CD14-positive monocyte (primary cell): Measurements from ENCODE around the gene BEST1. TPM values are rescaled to one million over a fixed set of nuclear protein-coding genes. Genes with fewer than 3 reads are reported as not detected.
A peak's percentile ranks its signal among the peaks of the same experiment; 100 is the strongest.
"Not testable (repeated sequence)": the region's sequence is repeated elsewhere in the genome, so short reads cannot be mapped to it uniquely, and the experiment has no call there.

Source experiments
- DNase-seq, 3 donors: peaks; one replicate each; pipeline ENCODE4 v3.0.0-alpha.2; 2011 to 2022
- H2AFZ ChIP-seq: 2 replicates; pipeline ENCODE4 v1.6.0; 2012; ENCODE audit warnings: mild to moderate bottlenecking, low read depth, low read length, inconsistent platforms; ENCODE audit not compliant: insufficient read depth, poor library complexity, severe bottlenecking
- H3K27ac ChIP-seq, 2 donors: 1 replicate in 1 of 2; 2 replicates in 1 of 2; pipeline ENCODE4 v1.5.1; 2012 to 2013; ENCODE audit warnings: low read length in 2 of 2, control low read depth in 1 of 2, inconsistent platforms in 1 of 2, low read depth in 1 of 2, mild to moderate bottlenecking in 1 of 2
- H3K27me3 ChIP-seq, 2 donors: one replicate each; pipeline versions ENCODE4 v1.6.0 to v1.6.1; 2011 to 2013; ENCODE audit warnings: low read length in 2 of 2; ENCODE audit not compliant: control insufficient read depth in 2 of 2, insufficient read depth in 2 of 2
- H3K36me3 ChIP-seq, 2 donors: replicated peaks in 1 of 2; 1 replicate in 1 of 2; 2 replicates in 1 of 2; pipeline versions ENCODE4 v1.5.1 to v1.6.1; 2012 to 2013; ENCODE audit warnings: low read length in 2 of 2, control low read depth in 1 of 2, inconsistent platforms in 1 of 2, mild to moderate bottlenecking in 1 of 2; ENCODE audit not compliant: insufficient read depth in 2 of 2, control insufficient read depth in 1 of 2
- H3K4me1 ChIP-seq, 2 donors: 1 replicate in 1 of 2; 2 replicates in 1 of 2; pipeline versions ENCODE4 v1.5.1 to v1.6.1; 2012 to 2013; ENCODE audit warnings: low read length in 2 of 2, control low read depth in 1 of 2, inconsistent platforms in 1 of 2, mild to moderate bottlenecking in 1 of 2, moderate library complexity in 1 of 2; ENCODE audit not compliant: insufficient read depth in 2 of 2, control insufficient read depth in 1 of 2
- H3K4me2 ChIP-seq: replicated peaks from 2 replicates; pipeline ENCODE3; 2012; ENCODE audit warnings: low read length, moderate library complexity, mild to moderate bottlenecking; ENCODE audit not compliant: poor library complexity, severe bottlenecking; ENCODE audit errors: extremely low read depth
- H3K4me3 ChIP-seq, 3 experiments: fragments of 200-600 bp in 1 of 3; sonication (generic) in 1 of 3; replicated peaks in 1 of 3; 1 replicate in 2 of 3; 2 replicates in 1 of 3; pipeline ENCODE4 v1.5.1; 2011 to 2013; ENCODE audit warnings: low read length in 3 of 3, mild to moderate bottlenecking in 3 of 3, control low read depth in 2 of 3, low read depth in 2 of 3, inconsistent platforms in 1 of 3, moderate library complexity in 1 of 3
- H3K79me2 ChIP-seq: 2 replicates; pipeline ENCODE4 v1.6.0; 2012; ENCODE audit warnings: mild to moderate bottlenecking, control low read depth, inconsistent platforms, low read length, moderate library complexity; ENCODE audit not compliant: insufficient read depth
- H3K9ac ChIP-seq: 2 replicates; pipeline ENCODE4 v1.6.0; 2017; ENCODE audit warnings: low read length, mild to moderate bottlenecking; ENCODE audit not compliant: insufficient read depth, poor library complexity, severe bottlenecking
- H3K9me3 ChIP-seq, 2 donors: replicated peaks in 1 of 2; 1 replicate in 1 of 2; 2 replicates in 1 of 2; pipeline versions ENCODE4 v1.5.1 to v1.6.1; 2012 to 2013; ENCODE audit warnings: low read length in 2 of 2, control low read depth in 1 of 2; ENCODE audit not compliant: control insufficient read depth in 1 of 2, insufficient read depth in 1 of 2
- H4K20me1 ChIP-seq: 2 replicates; pipeline ENCODE4 v1.6.0; 2012; ENCODE audit warnings: mild to moderate bottlenecking, low read length, control low read depth, moderate library complexity; ENCODE audit not compliant: insufficient read depth
- H3K27ac Mint-ChIP-seq, 7 donors: one replicate each; pipeline ENCODE4 v1.8.0; 2020; ENCODE audit warnings: mild to moderate bottlenecking in 7 of 7, mixed read lengths in 7 of 7, moderate library complexity in 6 of 7, inconsistent platforms in 2 of 7
- H3K27me3 Mint-ChIP-seq, 3 donors: one replicate each; pipeline ENCODE4 v1.8.0; 2021 to 2022; ENCODE audit warnings: low read depth in 3 of 3, mild to moderate bottlenecking in 3 of 3, mixed read lengths in 3 of 3, moderate library complexity in 3 of 3, inconsistent platforms in 1 of 3
- H3K36me3 Mint-ChIP-seq, 2 donors: one replicate each; pipeline ENCODE4 v1.8.0; 2020; ENCODE audit warnings: mixed read lengths in 2 of 2, inconsistent platforms in 1 of 2, mild to moderate bottlenecking in 1 of 2
- H3K4me1 Mint-ChIP-seq: one replicate; pipeline ENCODE4 v1.8.0; 2020; ENCODE audit warnings: mild to moderate bottlenecking, mixed read lengths
- H3K4me3 Mint-ChIP-seq, 2 donors: one replicate each; pipeline ENCODE4 v1.8.0; 2020; ENCODE audit warnings: mild to moderate bottlenecking in 2 of 2, mixed read lengths in 2 of 2, moderate library complexity in 1 of 2
- H3K9me3 Mint-ChIP-seq, 7 donors: one replicate each; pipeline ENCODE4 v1.8.0; 2020 to 2022; ENCODE audit warnings: mixed read lengths in 7 of 7, mild to moderate bottlenecking in 6 of 7, moderate library complexity in 6 of 7, inconsistent platforms in 2 of 7
- CTCF ChIP-seq: fragments of 200-600 bp; IDR thresholded peaks from one replicate; pipeline ENCODE4 v1.8.0; 2022; ENCODE audit warnings: antibody characterized with exemption, mild to moderate bottlenecking
- WGBS: methylation state at CpG from one replicate; pipeline ENCODE4 v1.1.5; 2013; ENCODE audit warnings: missing lambda C conversion rate; ENCODE audit not compliant: insufficient coverage; 5-methylcytosine and 5-hydroxymethylcytosine counted together
- intact Hi-C, 2 donors: fragments of 100-400 bp; cut with micrococcal nuclease; formaldehyde crosslinking; loops; one replicate each; pipeline versions ENCODE4 v1.15.0 to v1.15.1; 2023
- polyA plus RNA-seq, 3 donors: library from polyadenylated mRNA; depleted of rRNA in 1 of 3; unstranded in 2 of 3; stranded (reverse) in 1 of 3; fragments of 300-500 nt in 2 of 3; fragments of >200 nt in 1 of 3; fragmentation: Illumina TruSeq in 2 of 3; gene quantifications; 1 replicate in 2 of 3; 2 replicates in 1 of 3; pipeline ENCODE4 v1.2.3, GENCODE V29; 2012 to 2021

Gene BEST1
- polyA plus RNA-seq, 3 donors = 5.9 to 24.9 (median 7.4) TPM

- peaks cover 20 to 59% of the 10 kb centered on the region in 2 donors for H3K36me3 ChIP-seq
- peaks cover 67% of the 10 kb centered on the region for H4K20me1 ChIP-seq
- peak overlapping the region; percentile 83 for H3K4me2 ChIP-seq
- Mint-ChIP-seq H3K27me3 (peaks cover 0 to 45% (median 0%) of the 10 kb centered on the region in 3 donors), H3K4me1 (peaks cover 52% of the 10 kb centered on the region), H3K4me3 (peak overlapping the region; percentile 92 to 97), H3K36me3 (peaks cover 67 to 81% of the 10 kb centered on the region in 2 donors), H3K27ac (peak overlapping the region; percentile 97 to 99 (median 99)), H3K9me3 (peaks cover 0 to 18% (median 9%) of the 10 kb centered on the region in 7 donors)
- peak overlapping the region; percentile 67 to 100 (median 100) for H3K4me3 ChIP-seq
- peak; percentile 92 to 93 (median 92) for DNase-seq
- no peak for TF ChIP-seq CTCF
- peak overlapping the region; percentile 100 for H3K9ac ChIP-seq
- intact Hi-C loops = loop anchor here in 1 of 2 donors (1.0 to 5.0 kb wide), 3 partner anchors 8 to 119 kb away; no protein-coding TSS in a partner anchor
- no CpG with 5 or more reads among the region's 10 CpGs for WGBS
- no peaks in the 10 kb centered on the region for H3K9me3 ChIP-seq
- peaks cover 49 to 64% of the 10 kb centered on the region in 2 donors for H3K4me1 ChIP-seq
- H2AFZ ChIP-seq = no peak overlapping the region
- peaks cover 48% of the 10 kb centered on the region for H3K79me2 ChIP-seq
- peak overlapping the region; percentile 95 to 97 for H3K27ac ChIP-seq
- no peaks in the 10 kb centered on the region for H3K27me3 ChIP-seq
Measured at GRCh38 chr11:61963282-61964057, 13.3 kb downstream of the BEST1 start.

- Histone ChIP-seq H3K36me3 (peaks cover 19 to 52% of the 10 kb centered on the region in 2 donors), H3K4me1 (peaks cover 54 to 66% of the 10 kb centered on the region in 2 donors), H3K9me3 (no peaks in the 10 kb centered on the region), H4K20me1 (peaks cover 67% of the 10 kb centered on the region), H3K27ac (peak overlapping the region; percentile 95 to 97), H3K27me3 (no peaks in the 10 kb centered on the region), H3K4me3 (peak overlapping the region; percentile 67 to 100 (median 100)), H3K79me2 (peaks cover 55% of the 10 kb centered on the region), H3K4me2 (peak overlapping the region; percentile 83), H2AFZ (no peak overlapping the region), H3K9ac (peak overlapping the region; percentile 100)
- peaks cover 65 to 78% of the 10 kb centered on the region in 2 donors for H3K36me3 Mint-ChIP-seq
- peaks cover 0 to 47% (median 0%) of the 10 kb centered on the region in 3 donors for H3K27me3 Mint-ChIP-seq
- peaks cover 0 to 18% (median 9%) of the 10 kb centered on the region in 7 donors for H3K9me3 Mint-ChIP-seq
- intact Hi-C loops = loop anchor here in 1 of 2 donors (1.0 to 5.0 kb wide), 2 partner anchors 9 to 118 kb away; no protein-coding TSS in a partner anchor
- H3K27ac Mint-ChIP-seq = peak overlapping the region; percentile 97 to 99 (median 99)
- DNase-seq = no peak
- TF ChIP-seq CTCF = no peak
- H3K4me3 Mint-ChIP-seq = peak overlapping the region; percentile 92 to 97
- 80% methylated on average over 1 of the region's 4 CpGs for WGBS
- peaks cover 56% of the 10 kb centered on the region for H3K4me1 Mint-ChIP-seq
Measured at GRCh38 chr11:61964058-61964665, 14.0 kb downstream of the BEST1 start.

DNA sequence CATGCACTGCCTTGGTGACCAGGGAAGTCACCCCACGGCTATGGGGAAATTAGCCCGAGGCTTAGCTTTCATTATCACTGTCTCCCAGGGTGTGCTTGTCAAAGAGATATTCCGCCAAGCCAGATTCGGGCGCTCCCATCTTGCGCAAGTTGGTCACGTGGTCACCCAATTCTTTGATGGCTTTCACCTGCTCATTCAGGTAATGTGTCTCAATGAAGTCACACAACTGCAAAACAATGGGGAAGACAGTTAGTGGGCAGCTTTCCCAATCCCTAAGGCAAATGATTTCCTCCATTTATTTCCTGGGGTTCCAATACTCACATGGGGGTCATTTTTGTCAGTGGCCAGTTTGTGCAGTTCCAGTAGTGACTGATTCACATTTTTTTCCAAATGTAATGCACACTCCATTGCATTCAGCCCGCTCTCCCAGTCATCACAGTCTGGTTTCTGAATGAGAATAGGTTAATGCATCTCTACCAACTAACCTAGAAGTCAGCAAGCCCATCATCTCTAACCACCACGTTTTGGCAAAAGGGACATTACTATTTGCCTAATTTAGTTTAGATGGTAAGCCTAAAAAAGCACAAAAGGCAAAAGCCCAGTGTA is 14.6 kb downstream of the BEST1 start:
- Mint-ChIP-seq H3K4me1 (peaks cover 60% of the 10 kb centered on the region), H3K36me3 (peaks cover 61 to 75% of the 10 kb centered on the region in 2 donors), H3K27me3 (peaks cover 0 to 47% (median 0%) of the 10 kb centered on the region in 3 donors), H3K9me3 (peaks cover 0 to 18% (median 9%) of the 10 kb centered on the region in 7 donors), H3K4me3 (peak overlapping the region; percentile 92 to 97), H3K27ac (peak overlapping the region; percentile 97 to 99 (median 99))
- peaks cover 58% of the 10 kb centered on the region for H3K79me2 ChIP-seq
- H3K36me3 ChIP-seq = peaks cover 16 to 46% of the 10 kb centered on the region in 2 donors
- not testable (repeated sequence) for H3K9me3 ChIP-seq, H2AFZ ChIP-seq, H3K27me3 ChIP-seq
- H3K4me2 ChIP-seq = peak overlapping the region; percentile 83
- intact Hi-C loops = loop anchor here (1.0 to 5.0 kb wide), 3 partner anchors 9 to 588 kb away; no protein-coding TSS in a partner anchor
- H3K4me1 ChIP-seq = peaks cover 60 to 68% of the 10 kb centered on the region in 2 donors
- DNase-seq = peak in 1 of 3 donors; percentile 63
- WGBS = 19% methylated on average over 5 of the region's 9 CpGs
- peak overlapping the region; percentile 67 to 100 (median 100) for H3K4me3 ChIP-seq
- peak overlapping the region; percentile 95 to 97 for H3K27ac ChIP-seq
- peak overlapping the region; percentile 100 for H3K9ac ChIP-seq
- H4K20me1 ChIP-seq = peaks cover 63% of the 10 kb centered on the region
